SK-N-SH treated with all-trans-retinoic acid at 6 μM for 48 hours (cell line): Measurements from ENCODE around the gene CDH4.

Experiments used
- ATAC-seq: fragments of 200-7000 bp; cut with Tn5 transposase; 3 replicates; pipeline ENCODE4 v1.9.1; 2020; ENCODE audit warnings: mild to moderate bottlenecking, moderate library complexity
- ARNTL ChIP-seq: fragments of 450-650 bp; formaldehyde crosslinking; IDR thresholded peaks from 2 replicates; pipeline ENCODE4 v1.5.0; 2020; ENCODE audit warnings: low read depth, mild to moderate bottlenecking, moderate library complexity, borderline replicate concordance
- BACH2 ChIP-seq: fragments of 250-450 bp; sonication (Bioruptor Pico); IDR thresholded peaks from 2 replicates; pipeline ENCODE4 v1.9.0; 2021; ENCODE audit warnings: mild to moderate bottlenecking, borderline replicate concordance
- CSDC2 ChIP-seq: fragments of 250-450 bp; sonication (Bioruptor Pico); IDR thresholded peaks from 2 replicates; pipeline ENCODE4 v1.5.0; 2020; ENCODE audit warnings: mild to moderate bottlenecking, moderate library complexity
- ESRRG ChIP-seq: fragments of 250-450 bp; sonication (Bioruptor Pico); IDR thresholded peaks from 2 replicates; pipeline ENCODE4 v1.6.1; 2021; ENCODE audit warnings: mild to moderate bottlenecking
- ISL1 ChIP-seq: fragments of 250-450 bp; sonication (Bioruptor Pico); IDR thresholded peaks from 2 replicates; pipeline ENCODE4 v2.1.2; 2022; ENCODE audit warnings: mild to moderate bottlenecking, moderate library complexity
- OSR1 ChIP-seq: fragments of 250-450 bp; sonication (Bioruptor Pico); IDR thresholded peaks from 2 replicates; pipeline ENCODE4 v1.8.0; 2022; ENCODE audit warnings: moderate library complexity, mild to moderate bottlenecking, inconsistent platforms
- PPARA ChIP-seq: fragments of 250-450 bp; sonication (Bioruptor Pico); IDR thresholded peaks from 2 replicates; pipeline ENCODE4 v1.5.0; 2020; ENCODE audit warnings: mild to moderate bottlenecking, borderline replicate concordance
- RARB ChIP-seq: fragments of 250-450 bp; sonication (Bioruptor Pico); IDR thresholded peaks from 2 replicates; pipeline ENCODE4 v1.8.0; 2021; ENCODE audit warnings: mild to moderate bottlenecking, moderate library complexity
- SNAI2 ChIP-seq: fragments of 250-450 bp; sonication (Bioruptor Pico); IDR thresholded peaks from 2 replicates; pipeline ENCODE4 v1.5.0; 2020; ENCODE audit warnings: mild to moderate bottlenecking, moderate library complexity
- TCF4 ChIP-seq: fragments of 250-450 bp; sonication (Bioruptor Pico); IDR thresholded peaks from 2 replicates; pipeline ENCODE4 v1.8.0; 2021; ENCODE audit warnings: mild to moderate bottlenecking, moderate library complexity, borderline replicate concordance
- ZC3H10 ChIP-seq: fragments of 250-450 bp; sonication (Bioruptor Pico); IDR thresholded peaks from 2 replicates; pipeline ENCODE4 v1.5.1; 2021; ENCODE audit warnings: mild to moderate bottlenecking, moderate library complexity
- ZFP3 ChIP-seq: fragments of 250-450 bp; sonication (Bioruptor Pico); IDR thresholded peaks from 2 replicates; pipeline ENCODE4 v1.5.0; 2020; ENCODE audit warnings: mild to moderate bottlenecking, moderate library complexity
- ZFP30 ChIP-seq: fragments of 450-650 bp; formaldehyde crosslinking; IDR thresholded peaks from 2 replicates; pipeline ENCODE4 v1.5.0; 2022; ENCODE audit warnings: mild to moderate bottlenecking, moderate library complexity
- ZNF565 ChIP-seq: fragments of 450-650 bp; formaldehyde crosslinking; conservative IDR thresholded peaks from 2 replicates; pipeline ENCODE4 v1.5.0; 2020; ENCODE audit warnings: low read depth, mild to moderate bottlenecking, moderate library complexity
- ZNF70 ChIP-seq: fragments of 450-650 bp; formaldehyde crosslinking; IDR thresholded peaks from 2 replicates; pipeline ENCODE4 v1.5.0; 2020; ENCODE audit warnings: mild to moderate bottlenecking, moderate library complexity
- ZNF8 ChIP-seq: fragments of 450-650 bp; formaldehyde crosslinking; IDR thresholded peaks from 2 replicates; pipeline ENCODE4 v1.5.0; 2020; ENCODE audit warnings: mild to moderate bottlenecking, moderate library complexity
- TF ChIP-seq, protein P1 (sequence below): fragments of 250-450 bp; sonication (Bioruptor Pico); IDR thresholded peaks from 2 replicates; pipeline ENCODE4 v1.5.1; 2021; ENCODE audit warnings: mild to moderate bottlenecking, moderate library complexity
- TF ChIP-seq, protein P2 (sequence below): fragments of 250-450 bp; sonication (Bioruptor Pico); IDR thresholded peaks from 2 replicates; pipeline ENCODE4 v1.8.0; 2020; ENCODE audit warnings: mild to moderate bottlenecking, moderate library complexity, borderline replicate concordance
- TF ChIP-seq, protein P3 (sequence below): fragments of 250-450 bp; sonication (Bioruptor Pico); IDR thresholded peaks from 2 replicates; pipeline ENCODE4 v1.8.0; 2021; ENCODE audit warnings: low read depth, mild to moderate bottlenecking, moderate library complexity, borderline replicate concordance
- TF ChIP-seq, protein P4 (sequence below): fragments of 250-450 bp; sonication (Bioruptor Pico); IDR thresholded peaks from 2 replicates; pipeline ENCODE4 v1.5.1; 2020; ENCODE audit warnings: low read depth, mild to moderate bottlenecking, moderate library complexity

The CDH4 gene

DNA sequence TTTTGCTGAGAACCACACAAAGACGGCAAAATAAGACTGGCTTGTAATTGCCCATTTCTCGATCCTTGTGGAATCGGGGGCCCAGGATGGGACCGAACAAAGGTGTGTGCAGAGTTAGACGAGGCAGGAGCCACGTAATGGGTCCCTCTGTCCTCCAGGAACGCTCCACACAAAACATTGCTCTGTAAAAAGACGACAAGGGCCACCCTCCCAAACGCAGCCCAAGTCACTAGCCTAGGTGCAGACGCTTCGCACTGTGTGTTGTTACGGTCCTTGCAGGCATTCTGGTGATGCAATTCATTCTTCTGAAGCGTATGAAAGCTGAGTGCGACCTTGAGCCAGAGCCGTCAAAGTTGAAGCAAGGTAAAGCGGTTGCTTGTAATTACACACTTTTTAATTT, 450.2 kb downstream of the CDH4 start (continued):
- TF ChIP-seq, protein P1, sequence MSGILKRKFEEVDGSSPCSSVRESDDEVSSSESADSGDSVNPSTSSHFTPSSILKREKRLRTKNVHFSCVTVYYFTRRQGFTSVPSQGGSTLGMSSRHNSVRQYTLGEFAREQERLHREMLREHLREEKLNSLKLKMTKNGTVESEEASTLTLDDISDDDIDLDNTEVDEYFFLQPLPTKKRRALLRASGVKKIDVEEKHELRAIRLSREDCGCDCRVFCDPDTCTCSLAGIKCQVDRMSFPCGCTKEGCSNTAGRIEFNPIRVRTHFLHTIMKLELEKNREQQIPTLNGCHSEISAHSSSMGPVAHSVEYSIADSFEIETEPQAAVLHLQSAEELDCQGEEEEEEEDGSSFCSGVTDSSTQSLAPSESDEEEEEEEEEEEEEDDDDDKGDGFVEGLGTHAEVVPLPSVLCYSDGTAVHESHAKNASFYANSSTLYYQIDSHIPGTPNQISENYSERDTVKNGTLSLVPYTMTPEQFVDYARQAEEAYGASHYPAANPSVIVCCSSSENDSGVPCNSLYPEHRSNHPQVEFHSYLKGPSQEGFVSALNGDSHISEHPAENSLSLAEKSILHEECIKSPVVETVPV: no peak
- no peak for TF ChIP-seq ESRRG
- no peak for TF ChIP-seq BACH2 (CRISPR knock-in tag)
- TF ChIP-seq RARB (CRISPR knock-in tag): no peak
- no peak for TF ChIP-seq SNAI2 (CRISPR knock-in tag)
- no peak for TF ChIP-seq ARNTL (CRISPR knock-in tag)
- no peak for TF ChIP-seq ZNF70 (CRISPR knock-in tag)
- no peak for TF ChIP-seq ZFP3 (CRISPR knock-in tag)
- TF ChIP-seq, protein P2, sequence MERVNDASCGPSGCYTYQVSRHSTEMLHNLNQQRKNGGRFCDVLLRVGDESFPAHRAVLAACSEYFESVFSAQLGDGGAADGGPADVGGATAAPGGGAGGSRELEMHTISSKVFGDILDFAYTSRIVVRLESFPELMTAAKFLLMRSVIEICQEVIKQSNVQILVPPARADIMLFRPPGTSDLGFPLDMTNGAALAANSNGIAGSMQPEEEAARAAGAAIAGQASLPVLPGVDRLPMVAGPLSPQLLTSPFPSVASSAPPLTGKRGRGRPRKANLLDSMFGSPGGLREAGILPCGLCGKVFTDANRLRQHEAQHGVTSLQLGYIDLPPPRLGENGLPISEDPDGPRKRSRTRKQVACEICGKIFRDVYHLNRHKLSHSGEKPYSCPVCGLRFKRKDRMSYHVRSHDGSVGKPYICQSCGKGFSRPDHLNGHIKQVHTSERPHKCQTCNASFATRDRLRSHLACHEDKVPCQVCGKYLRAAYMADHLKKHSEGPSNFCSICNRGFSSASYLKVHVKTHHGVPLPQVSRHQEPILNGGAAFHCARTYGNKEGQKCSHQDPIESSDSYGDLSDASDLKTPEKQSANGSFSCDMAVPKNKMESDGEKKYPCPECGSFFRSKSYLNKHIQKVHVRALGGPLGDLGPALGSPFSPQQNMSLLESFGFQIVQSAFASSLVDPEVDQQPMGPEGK (CRISPR knock-in tag): no peak
- no peak for TF ChIP-seq PPARA
- TF ChIP-seq ZNF8: no peak

DNA sequence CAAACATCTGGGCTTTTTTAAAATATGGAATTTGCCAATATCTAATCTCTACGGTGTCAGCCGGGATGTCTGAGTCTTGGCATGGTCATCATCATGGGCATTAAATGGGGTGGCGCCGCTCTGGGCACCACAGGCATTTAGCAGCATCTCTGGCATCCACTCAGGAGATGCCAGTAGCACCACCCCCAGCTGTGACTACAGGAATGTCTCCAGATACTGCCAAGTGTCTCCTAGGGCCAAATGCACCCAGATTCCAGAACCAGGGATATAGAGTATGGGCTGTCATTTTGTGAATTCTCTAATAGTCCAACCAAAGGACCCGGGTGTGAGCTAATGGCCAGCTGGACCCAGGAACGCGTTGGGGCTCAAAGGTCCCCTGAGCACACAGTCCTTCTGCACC, 452.6 kb downstream of the CDH4 start:
- TF ChIP-seq, protein P2 (CRISPR knock-in tag): no peak
- TF ChIP-seq ISL1 (CRISPR knock-in tag) (no peak), TCF4 (CRISPR knock-in tag) (no peak), BACH2 (CRISPR knock-in tag) (no peak), ESRRG (no peak), ZNF8 (no peak), CSDC2 (no peak), RARB (CRISPR knock-in tag) (no peak)

DNA sequence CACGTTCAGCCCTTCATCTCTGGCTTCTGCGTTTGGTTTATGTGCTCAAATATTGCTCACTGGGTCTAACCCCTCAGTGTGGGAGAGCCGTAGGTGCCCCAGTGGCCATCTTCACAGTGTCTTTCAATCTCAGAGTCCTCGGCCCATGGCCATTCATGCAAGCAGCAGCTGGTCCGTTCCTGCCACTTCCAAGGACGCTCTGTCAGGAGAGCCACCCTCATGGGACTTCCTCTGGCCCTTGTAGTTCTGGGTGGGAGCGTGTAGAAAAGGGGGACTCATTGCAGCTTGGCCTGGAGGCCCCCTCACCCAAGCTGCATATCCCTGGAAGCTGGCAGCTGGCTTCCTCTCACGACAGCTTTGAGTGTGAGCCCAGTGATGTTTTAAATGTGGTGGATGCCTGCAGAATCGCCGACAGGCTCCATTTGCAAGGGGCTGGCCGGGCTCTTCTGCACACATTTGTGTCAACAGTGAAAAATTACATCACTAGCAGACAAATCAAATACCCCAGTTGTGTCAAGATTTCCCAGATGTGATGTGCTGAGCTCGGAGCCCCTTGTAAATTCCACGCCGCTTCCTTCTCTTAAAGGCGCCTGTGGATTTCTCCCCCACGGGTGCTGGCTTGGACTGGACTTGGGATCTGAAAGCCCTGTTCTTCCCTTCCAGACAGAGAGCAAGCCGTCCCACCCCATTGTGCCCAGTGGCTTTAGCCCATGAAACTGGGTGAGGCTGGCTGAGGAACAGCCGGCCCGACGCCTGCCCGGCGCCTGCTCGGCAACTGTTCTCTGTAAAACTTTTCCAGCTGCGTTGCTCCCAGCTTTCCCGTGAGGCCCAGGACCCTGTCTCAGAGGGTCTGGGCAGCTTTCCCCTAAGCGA, 453.6 kb downstream of the CDH4 start:
- no peak for TF ChIP-seq ZNF565 (CRISPR knock-in tag)
- TF ChIP-seq ZNF70 (CRISPR knock-in tag): no peak
- no peak for TF ChIP-seq TCF4 (CRISPR knock-in tag)
- TF ChIP-seq PPARA: no peak
- TF ChIP-seq, protein P3, sequence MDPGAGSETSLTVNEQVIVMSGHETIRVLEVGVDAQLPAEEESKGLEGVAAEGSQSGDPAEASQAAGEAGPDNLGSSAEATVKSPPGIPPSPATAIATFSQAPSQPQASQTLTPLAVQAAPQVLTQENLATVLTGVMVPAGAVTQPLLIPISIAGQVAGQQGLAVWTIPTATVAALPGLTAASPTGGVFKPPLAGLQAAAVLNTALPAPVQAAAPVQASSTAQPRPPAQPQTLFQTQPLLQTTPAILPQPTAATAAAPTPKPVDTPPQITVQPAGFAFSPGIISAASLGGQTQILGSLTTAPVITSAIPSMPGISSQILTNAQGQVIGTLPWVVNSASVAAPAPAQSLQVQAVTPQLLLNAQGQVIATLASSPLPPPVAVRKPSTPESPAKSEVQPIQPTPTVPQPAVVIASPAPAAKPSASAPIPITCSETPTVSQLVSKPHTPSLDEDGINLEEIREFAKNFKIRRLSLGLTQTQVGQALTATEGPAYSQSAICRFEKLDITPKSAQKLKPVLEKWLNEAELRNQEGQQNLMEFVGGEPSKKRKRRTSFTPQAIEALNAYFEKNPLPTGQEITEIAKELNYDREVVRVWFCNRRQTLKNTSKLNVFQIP (CRISPR knock-in tag): no peak
- no peak for TF ChIP-seq ZFP3 (CRISPR knock-in tag)
- TF ChIP-seq ISL1 (CRISPR knock-in tag): no peak
- no peak for TF ChIP-seq OSR1
- no peak for ATAC-seq

More for the DNA sequence above, 452.6 kb downstream of the CDH4 start:
- no peak for ATAC-seq

DNA sequence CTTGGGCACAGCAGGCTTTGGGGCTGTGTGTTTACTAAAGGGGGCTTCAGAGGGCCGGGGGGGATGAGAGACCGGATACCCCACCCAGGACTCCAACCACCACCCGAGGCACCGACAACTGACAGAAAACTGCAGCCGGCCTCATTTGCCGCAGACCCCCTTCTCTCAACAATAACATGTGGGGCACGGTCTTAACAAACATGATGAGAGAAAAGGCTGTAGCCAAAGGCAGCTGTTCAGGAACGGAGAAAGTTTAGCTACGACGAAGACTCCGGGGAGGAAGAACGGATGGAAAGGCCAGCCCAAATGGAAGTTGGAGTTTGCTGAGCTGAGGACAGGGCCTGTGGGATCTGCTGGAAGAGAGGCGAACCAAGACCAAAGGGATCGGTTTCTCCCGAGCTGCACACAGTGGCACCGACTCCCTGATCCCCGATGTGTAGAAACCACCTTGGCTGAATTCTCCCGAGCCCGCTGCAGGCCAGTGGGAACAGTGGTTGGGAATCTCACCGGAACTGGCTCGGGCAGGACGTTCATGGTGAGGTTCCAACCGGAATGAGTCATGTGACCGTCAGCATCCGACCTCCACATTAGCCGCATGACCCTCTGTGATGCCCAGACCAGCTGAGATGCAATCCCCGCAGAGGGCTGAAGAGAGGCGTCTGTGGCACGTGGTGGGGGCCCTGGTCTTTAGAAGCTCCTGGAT, 454.3 kb downstream of the CDH4 start:
- no peak for TF ChIP-seq ESRRG
- TF ChIP-seq, all 23 proteins: peak for 0
- ATAC-seq: no peak

DNA sequence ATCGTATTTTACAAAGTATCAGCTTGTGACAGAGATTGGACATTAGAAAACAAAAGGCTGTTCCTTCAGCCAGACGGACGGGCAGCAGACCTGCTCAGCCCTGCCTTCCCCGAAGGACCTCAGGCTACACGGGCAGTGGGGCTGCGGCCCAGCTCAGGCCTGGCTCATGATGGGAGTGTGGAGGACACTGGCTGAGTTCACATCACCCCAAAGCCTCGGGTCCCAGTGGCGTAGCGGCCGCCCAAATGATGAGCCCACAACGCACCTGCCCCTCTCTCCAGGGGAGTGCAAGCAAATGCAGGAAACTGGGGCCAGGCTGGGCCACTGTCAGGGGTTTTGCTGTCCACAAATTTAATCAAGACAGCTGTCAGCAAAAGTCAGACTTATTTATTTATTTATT, 456.8 kb downstream of the CDH4 start:
- ATAC-seq: no peak
- no peak for TF ChIP-seq RARB (CRISPR knock-in tag)
- no peak for TF ChIP-seq ZC3H10 (CRISPR knock-in tag)
- no peak for TF ChIP-seq ZFP30 (CRISPR knock-in tag)
- TF ChIP-seq, protein P2 (CRISPR knock-in tag): no peak
- TF ChIP-seq, protein P4, sequence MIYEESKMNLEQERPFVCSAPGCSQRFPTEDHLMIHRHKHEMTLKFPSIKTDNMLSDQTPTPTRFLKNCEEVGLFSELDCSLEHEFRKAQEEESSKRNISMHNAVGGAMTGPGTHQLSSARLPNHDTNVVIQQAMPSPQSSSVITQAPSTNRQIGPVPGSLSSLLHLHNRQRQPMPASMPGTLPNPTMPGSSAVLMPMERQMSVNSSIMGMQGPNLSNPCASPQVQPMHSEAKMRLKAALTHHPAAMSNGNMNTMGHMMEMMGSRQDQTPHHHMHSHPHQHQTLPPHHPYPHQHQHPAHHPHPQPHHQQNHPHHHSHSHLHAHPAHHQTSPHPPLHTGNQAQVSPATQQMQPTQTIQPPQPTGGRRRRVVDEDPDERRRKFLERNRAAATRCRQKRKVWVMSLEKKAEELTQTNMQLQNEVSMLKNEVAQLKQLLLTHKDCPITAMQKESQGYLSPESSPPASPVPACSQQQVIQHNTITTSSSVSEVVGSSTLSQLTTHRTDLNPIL (CRISPR knock-in tag): no peak
- no peak for TF ChIP-seq ISL1 (CRISPR knock-in tag)
- no peak for TF ChIP-seq PPARA
